ENCODE data around the gene GOLGA3.

GOLGA3 gene

GRCh38 chr12:132719954-132720324, 108.7 kb downstream of the GOLGA3 start:
- no peak for TF ChIP-seq ZFX (IDR thresholded peaks at IDR 0.05)
- TF ChIP-seq CTCF (conservative IDR thresholded peaks at IDR 0.05), result no peak

GRCh38 chr12:132719141-132719953, 109.3 kb downstream of the GOLGA3 start:
- no peak overlapping the region for H3K27ac ChIP-seq
- TF ChIP-seq CTCF (conservative IDR thresholded peaks at IDR 0.05), result no peak
- TF ChIP-seq ZFX (IDR thresholded peaks at IDR 0.05), result no peak

More at GRCh38 chr12:132719954-132720324, 108.7 kb downstream of the GOLGA3 start:
- no peak overlapping the region for H3K27ac ChIP-seq

Measured in C4-2B (cell line).